HTR-8/SVneo (cell line): ENCODE data around the gene EEIG2.
"Not testable (repeated sequence)": the region's sequence is repeated elsewhere in the genome, so short reads cannot be mapped to it uniquely, and the experiment has no call there.

Source experiments
- DNase-seq: peaks from one replicate; pipeline ENCODE4 v3.0.0; 2011; ENCODE audit warnings: low spot score, mixed read lengths; ENCODE audit not compliant: insufficient read length
- FAIRE-seq: peaks from 2 replicates; lab custom pipeline; 2011; peaks lifted over from hg19 to GRCh38; lab: Jason Lieb, UNC

EEIG2 gene

DNA sequence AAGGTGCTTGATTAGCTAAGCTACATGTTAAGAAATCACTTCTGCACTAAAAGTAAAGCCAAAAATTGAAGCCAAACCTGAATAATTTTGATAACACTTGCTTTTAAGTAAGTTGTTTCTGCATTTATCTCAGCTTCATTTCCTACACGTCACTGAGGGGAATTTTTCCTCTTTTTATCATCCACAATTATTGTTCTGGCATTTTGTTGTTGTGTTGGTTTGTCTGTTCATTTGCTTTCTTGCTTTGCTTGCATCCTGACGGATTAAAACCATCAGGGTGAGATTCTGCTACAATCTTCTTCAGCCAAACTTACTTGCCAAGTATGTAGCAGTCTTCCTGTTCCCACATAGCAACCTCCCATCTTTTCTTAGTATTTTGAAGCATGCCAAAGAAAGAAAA lies 18.0 kb upstream of the EEIG2 start:
- DNase-seq = no peak
- FAIRE-seq = no peak

GRCh38 chr1:108547493-108547892 lies 12.4 kb upstream of the EEIG2 start:
- DNase-seq, FAIRE-seq: not testable (repeated sequence)

DNA sequence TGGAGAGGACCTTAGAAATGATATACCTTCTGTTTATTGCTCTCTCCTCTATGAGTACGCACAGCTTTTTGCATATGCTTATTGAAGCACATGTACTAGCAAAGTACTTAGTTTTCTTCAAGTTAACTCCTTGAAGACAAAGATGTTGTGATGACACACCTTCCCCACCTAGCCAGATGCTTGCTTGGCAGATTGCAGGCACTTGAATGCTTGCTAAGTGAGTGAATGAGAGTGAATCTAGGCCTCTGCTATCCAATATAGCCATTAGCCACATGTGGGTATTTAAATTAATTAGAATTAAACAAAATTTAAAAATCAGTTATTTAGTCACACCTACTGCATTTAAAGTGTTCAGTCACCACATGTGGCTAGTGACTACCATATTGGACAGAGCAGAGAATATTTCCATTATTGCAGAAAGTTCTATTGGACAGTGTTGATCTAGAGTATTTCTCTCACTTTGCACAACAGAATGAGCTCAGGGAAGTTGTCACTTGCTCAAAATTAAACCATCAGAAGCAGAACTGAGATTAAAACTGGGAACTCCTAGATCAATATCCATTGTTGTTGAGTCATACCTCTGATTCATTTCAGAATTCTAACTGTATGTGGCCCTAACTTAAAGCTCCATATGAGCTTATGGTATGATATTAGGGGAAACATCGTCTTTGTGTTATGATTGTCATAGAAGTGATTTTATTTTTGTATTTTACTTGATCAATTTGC lies 8.6 kb upstream of the EEIG2 start:
- no peak for DNase-seq
- no peak for FAIRE-seq

- no peak for DNase-seq
- FAIRE-seq = no peak
Measured at GRCh38 chr1:108553905-108554304, 6.0 kb upstream of the EEIG2 start.

- FAIRE-seq = no peak
- no peak for DNase-seq
Measured at GRCh38 chr1:108554682-108555427, 5.0 kb upstream of the EEIG2 start.

DNA sequence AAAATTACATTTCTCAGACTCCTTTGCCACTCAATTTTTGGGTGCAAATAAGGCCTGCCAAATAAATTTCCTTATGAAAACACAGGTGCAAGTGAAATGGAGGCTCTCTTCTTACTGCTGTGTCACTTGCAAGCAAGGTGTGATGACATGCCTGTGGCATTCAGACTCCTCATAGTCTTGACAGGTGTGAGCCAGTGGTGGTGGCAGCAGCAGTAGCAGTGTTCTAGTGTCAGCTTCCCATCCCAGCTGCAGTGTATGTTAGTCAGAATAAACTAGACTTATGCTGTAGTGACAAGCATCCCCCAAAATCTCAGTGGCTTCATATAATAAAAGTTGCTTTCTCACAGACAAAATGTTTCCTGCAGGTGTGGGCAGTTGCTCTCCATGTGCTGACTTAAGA lies 3.8 kb upstream of the EEIG2 start:
- DNase-seq = no peak
- no peak for FAIRE-seq

DNA sequence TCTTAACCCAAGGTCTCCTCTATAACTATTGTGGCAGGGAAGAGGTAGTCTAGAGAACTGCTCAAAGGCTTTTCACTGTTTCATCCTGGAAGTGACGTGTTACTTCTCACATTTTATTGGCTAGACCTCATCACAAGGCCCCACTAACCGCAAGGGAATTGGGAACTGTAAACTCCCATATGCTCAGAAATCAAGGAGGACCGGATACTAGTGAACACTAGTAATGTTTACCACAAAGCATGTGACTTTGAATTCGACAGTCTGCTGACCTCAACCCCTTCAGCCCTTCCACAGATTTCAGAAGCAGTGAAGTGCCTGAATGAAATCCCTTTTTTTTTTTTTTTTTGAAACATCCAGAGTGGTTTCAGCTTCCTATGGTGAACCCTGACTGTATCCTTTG lies 3.4 kb upstream of the EEIG2 start:
- FAIRE-seq (no peak), DNase-seq (no peak)

GRCh38 chr1:108557296-108557695 lies 2.6 kb upstream of the EEIG2 start:
- FAIRE-seq (no peak), DNase-seq (no peak)

GRCh38 chr1:108560189-108560873 lies 431 bp downstream of the EEIG2 start:
- FAIRE-seq (no peak), DNase-seq (no peak)

- DNase-seq (peak; percentile 31), FAIRE-seq (no peak)
Measured at GRCh38 chr1:108560874-108561459, 1.1 kb downstream of the EEIG2 start.

- FAIRE-seq (no peak), DNase-seq (peak; percentile 32)
Measured at GRCh38 chr1:108561689-108562326, 1.9 kb downstream of the EEIG2 start.

GRCh38 chr1:108563808-108564207 lies 3.9 kb downstream of the EEIG2 start:
- DNase-seq = no peak
- FAIRE-seq = no peak

- no peak for DNase-seq
- FAIRE-seq = no peak
Measured at GRCh38 chr1:108565081-108565480, 5.2 kb downstream of the EEIG2 start.

GRCh38 chr1:108565512-108565911 lies 5.6 kb downstream of the EEIG2 start:
- DNase-seq = no peak
- no peak for FAIRE-seq

DNA sequence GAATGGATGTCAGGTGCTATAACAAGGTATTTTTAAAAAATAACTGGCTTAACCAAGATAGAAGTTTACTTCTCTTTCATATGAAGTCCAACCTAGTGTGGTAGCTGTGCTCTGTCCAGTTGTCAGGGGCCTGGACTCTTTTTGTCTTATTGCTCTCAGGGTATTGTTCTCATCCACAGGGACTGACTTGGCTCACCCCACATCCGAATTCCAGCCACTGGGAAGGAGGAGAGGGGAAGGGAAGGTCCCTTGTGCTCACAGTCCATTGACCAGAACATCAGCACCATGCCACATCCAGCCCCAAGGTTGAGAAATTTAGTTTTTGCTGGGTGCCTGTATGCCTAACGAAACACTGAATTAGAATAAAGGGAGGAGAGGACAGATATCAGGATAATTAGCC lies 8.7 kb downstream of the EEIG2 start:
- DNase-seq (no peak), FAIRE-seq (no peak)

DNA sequence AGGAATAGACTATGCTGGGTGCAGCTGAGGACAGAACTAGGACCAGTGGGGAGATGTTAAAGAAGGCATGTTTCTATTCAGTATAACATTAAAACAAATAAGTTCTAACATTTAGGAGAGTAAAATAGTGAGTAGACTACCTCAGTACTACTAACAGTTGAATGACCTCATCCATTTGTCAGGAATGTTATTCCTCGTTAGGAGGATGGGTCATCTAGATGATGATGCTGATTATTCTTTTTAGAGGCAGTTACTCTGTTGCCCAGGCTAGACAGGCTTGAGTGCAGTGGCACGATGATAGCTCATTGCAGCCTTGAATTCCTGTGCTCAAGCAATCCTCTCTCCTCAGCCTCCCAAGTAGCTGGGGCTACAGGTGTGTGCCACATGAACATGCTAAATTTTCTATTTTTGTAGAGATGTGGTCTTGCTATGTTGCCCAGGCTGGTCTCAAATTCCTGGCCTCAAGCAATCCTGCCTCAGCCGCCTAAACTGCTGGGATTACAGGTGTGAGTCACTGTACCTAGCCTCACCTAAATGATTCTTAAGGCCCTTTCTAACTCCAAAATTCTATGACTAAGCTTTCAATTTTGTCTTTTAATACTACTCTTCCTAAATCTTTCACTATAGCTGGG lies 9.3 kb downstream of the EEIG2 start:
- no peak for DNase-seq
- FAIRE-seq = no peak

- FAIRE-seq (no peak), DNase-seq (no peak)
Measured at GRCh38 chr1:108570128-108570527, 10.2 kb downstream of the EEIG2 start.

- FAIRE-seq = no peak
- no peak for DNase-seq
Measured at GRCh38 chr1:108570998-108571401, 11.1 kb downstream of the EEIG2 start.

DNA sequence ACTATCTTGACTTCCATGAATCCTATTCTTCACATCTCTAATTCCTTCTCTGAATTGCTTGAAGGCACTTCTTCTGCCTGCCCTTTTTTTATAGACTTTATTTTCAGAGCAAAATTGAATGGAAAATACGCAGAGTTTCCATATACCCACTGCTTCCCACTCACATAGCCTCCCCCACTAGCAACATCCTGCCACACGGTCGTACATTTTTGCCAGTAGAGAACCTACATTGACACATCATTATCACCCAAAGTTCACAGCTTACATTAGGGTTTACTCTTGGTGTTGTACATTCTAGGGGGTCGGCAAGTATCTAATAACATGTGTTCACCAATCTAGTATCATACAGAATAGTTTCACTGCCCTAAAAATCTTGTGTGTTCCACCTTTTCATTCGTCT lies 12.3 kb downstream of the EEIG2 start:
- DNase-seq (no peak), FAIRE-seq (no peak)

GRCh38 chr1:108573183-108573582 lies 13.3 kb downstream of the EEIG2 start:
- no peak for FAIRE-seq

More at GRCh38 chr1:108573183-108573582, 13.3 kb downstream of the EEIG2 start:
- no peak for DNase-seq
